Measurements from ENCODE around the gene RAB5B. TPM values are rescaled to one million over a fixed set of nuclear protein-coding genes. Genes with fewer than 3 reads are reported as not detected.
A peak's percentile ranks its signal among the peaks of the same experiment; 100 is the strongest.

Gene RAB5B
- total RNA-seq, 4 donors from 2014 or later = 75.5 to 84.9 (median 81.8) TPM

DNA sequence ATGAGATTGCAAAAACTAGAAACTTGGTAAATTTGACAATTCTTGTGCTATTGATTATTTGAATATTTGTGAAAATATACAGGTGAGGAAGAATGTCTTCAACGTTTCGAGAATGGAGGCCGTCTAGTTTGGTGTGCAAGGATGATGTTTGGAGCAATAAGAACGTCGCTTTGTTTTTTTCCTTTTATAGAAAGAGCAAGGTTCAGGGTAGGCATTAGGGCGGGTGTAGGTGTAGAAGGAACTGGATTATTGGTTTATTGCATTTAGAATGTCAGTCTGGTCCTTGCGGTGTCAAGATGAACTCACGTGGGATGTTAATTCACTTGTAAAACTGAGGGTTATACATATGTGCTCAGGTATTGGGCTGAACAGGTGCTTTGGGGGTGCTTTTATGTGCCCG, 69.0 kb downstream of the RAB5B start:
- in situ Hi-C loops (cut with MboI; ENCODE audit: low sequenced_read_pairs in 4 of 4) (loop anchor here in 2 of 4 donors (5.0 to 10.0 kb wide), 2 partner anchors 46 to 62 kb away; partner anchors contain the start of genes PA2G4 (in 2 of the 2) and SUOX (in 1 of the 2)), intact Hi-C loops (cut with DNase I; ENCODE audit: low total_unique reads) (loop anchor here (2.0 kb wide), 2 partner anchors 62 to 74 kb away; partner anchors contain the start of genes PA2G4 and RPL41)
- H3K9me3 ChIP-seq = no peaks in the 10 kb centered on the region
- H3K4me3 ChIP-seq = peak overlapping the region; percentile 66 to 94 (median 86)
- peaks cover 15 to 19% of the 10 kb centered on the region in 2 donors for H3K4me1 ChIP-seq
- ATAC-seq (no peak), DNase-seq (no peak)
- peak overlapping the region; percentile 87 to 98 (median 94) for H3K27ac ChIP-seq
- no peaks in the 10 kb centered on the region for H3K27me3 ChIP-seq
- TF ChIP-seq, protein P1, sequence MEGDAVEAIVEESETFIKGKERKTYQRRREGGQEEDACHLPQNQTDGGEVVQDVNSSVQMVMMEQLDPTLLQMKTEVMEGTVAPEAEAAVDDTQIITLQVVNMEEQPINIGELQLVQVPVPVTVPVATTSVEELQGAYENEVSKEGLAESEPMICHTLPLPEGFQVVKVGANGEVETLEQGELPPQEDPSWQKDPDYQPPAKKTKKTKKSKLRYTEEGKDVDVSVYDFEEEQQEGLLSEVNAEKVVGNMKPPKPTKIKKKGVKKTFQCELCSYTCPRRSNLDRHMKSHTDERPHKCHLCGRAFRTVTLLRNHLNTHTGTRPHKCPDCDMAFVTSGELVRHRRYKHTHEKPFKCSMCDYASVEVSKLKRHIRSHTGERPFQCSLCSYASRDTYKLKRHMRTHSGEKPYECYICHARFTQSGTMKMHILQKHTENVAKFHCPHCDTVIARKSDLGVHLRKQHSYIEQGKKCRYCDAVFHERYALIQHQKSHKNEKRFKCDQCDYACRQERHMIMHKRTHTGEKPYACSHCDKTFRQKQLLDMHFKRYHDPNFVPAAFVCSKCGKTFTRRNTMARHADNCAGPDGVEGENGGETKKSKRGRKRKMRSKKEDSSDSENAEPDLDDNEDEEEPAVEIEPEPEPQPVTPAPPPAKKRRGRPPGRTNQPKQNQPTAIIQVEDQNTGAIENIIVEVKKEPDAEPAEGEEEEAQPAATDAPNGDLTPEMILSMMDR (IDR thresholded peaks at IDR 0.05 in 4 of 5, conservative IDR thresholded peaks at IDR 0.05 in 1 of 5) = no peak
- no peak for TF ChIP-seq POLR2A (IDR thresholded peaks at IDR 0.05)
- peaks cover 0 to 28% of the 10 kb centered on the region in 2 donors for H3K36me3 ChIP-seq

Other genes with a start within 250 kb of the RAB5B start
- gene CD63, start 245.1 kb upstream of the RAB5B start, total RNA-seq = 1,000 to 10,000 TPM in 1 of 4 donors, 100 to 1,000 TPM in 3; 423 to 1,107 (median 634) TPM
- 1 to 10 TPM in 2 of 4 donors, under 1 TPM in 2; 0.17 to 4.4 (median 1.1) TPM for gene GDF11, start 231.0 kb upstream of the RAB5B start, total RNA-seq
- gene SARNP, start 156.4 kb upstream of the RAB5B start, total RNA-seq = 10 to 100 TPM; 46.5 to 66.2 (median 62.8) TPM
- gene ORMDL2, start 156.0 kb upstream of the RAB5B start, total RNA-seq = 10 to 100 TPM in 3 of 4 donors, 1 to 10 TPM in 1; 6.6 to 23.1 (median 12.1) TPM
- gene DNAJC14, start 144.5 kb upstream of the RAB5B start, total RNA-seq = 10 to 100 TPM; 11.9 to 21.7 (median 19.8) TPM
- 1 to 10 TPM in 2 of 4 donors, under 1 TPM in 2; 0.44 to 3.1 (median 1.8) TPM for gene MMP19, start 131.1 kb upstream of the RAB5B start, total RNA-seq
- 10 to 100 TPM; 12.8 to 24.5 (median 15.9) TPM for gene PYM1, start 46.2 kb upstream of the RAB5B start, total RNA-seq
- 1 to 10 TPM; 1.9 to 5.0 (median 2.6) TPM for gene DGKA, start 42.9 kb upstream of the RAB5B start, total RNA-seq
- 1 to 10 TPM in 1 of 4 donors, under 1 TPM in 1, not detected in 2; 0.73 to 2.0 TPM for gene PMEL, start 8.0 kb upstream of the RAB5B start, total RNA-seq
- gene CDK2, start 7.2 kb upstream of the RAB5B start, total RNA-seq = 10 to 100 TPM in 1 of 4 donors, 1 to 10 TPM in 3; 6.4 to 11.7 (median 8.1) TPM
- 10 to 100 TPM; 10.1 to 28.1 (median 18.9) TPM for gene SUOX, start 23.2 kb downstream of the RAB5B start, total RNA-seq
- gene IKZF4, start 47.0 kb downstream of the RAB5B start, total RNA-seq = 1 to 10 TPM; 4.0 to 6.3 (median 5.6) TPM
- gene RPS26, start 67.8 kb downstream of the RAB5B start, total RNA-seq = 1,000 to 10,000 TPM in 2 of 4 donors, 100 to 1,000 TPM in 2; 618 to 1,648 (median 1,209) TPM
- 1 to 10 TPM in 3 of 4 donors, under 1 TPM in 1; 0.15 to 2.1 (median 1.1) TPM for gene ERBB3, start 106.1 kb downstream of the RAB5B start, total RNA-seq
- 100 to 1,000 TPM; 109 to 204 (median 127) TPM for gene PA2G4, start 130.5 kb downstream of the RAB5B start, total RNA-seq
- gene RPL41, start 142.6 kb downstream of the RAB5B start, total RNA-seq = 1,000 to 10,000 TPM; 1,323 to 2,217 (median 1,977) TPM
- gene ZC3H10, start 144.2 kb downstream of the RAB5B start, total RNA-seq = 1 to 10 TPM; 3.1 to 9.1 (median 3.7) TPM
- gene ESYT1, start 154.2 kb downstream of the RAB5B start, total RNA-seq = 10 to 100 TPM; 45.9 to 77.7 (median 62.1) TPM
- gene MYL6B, start 178.5 kb downstream of the RAB5B start, total RNA-seq = 100 to 1,000 TPM; 159 to 334 (median 198) TPM
- 100 to 1,000 TPM; 159 to 324 (median 202) TPM for gene MYL6, start 184.3 kb downstream of the RAB5B start, total RNA-seq
- gene SMARCC2, start 215.4 kb downstream of the RAB5B start, total RNA-seq = 10 to 100 TPM; 34.1 to 56.9 (median 49.4) TPM
- 10 to 100 TPM; 46.5 to 58.9 (median 54.8) TPM for gene RNF41, start 247.8 kb downstream of the RAB5B start, total RNA-seq